T-helper 17 cell (primary cell): Measurements from ENCODE around the gene QPCT. TPM values are rescaled to one million over a fixed set of nuclear protein-coding genes. Genes with fewer than 3 reads are reported as not detected.

Experiments used
- ATAC-seq: fragments of 150-1000 bp; cut with Tn5 transposase; 2 replicates; pipeline ENCODE4 v1.10.0; 2021; ENCODE audit warnings: mild to moderate bottlenecking, moderate library complexity
- DNase-seq, 3 donors: peaks; one replicate each; pipeline versions ENCODE4 v3.0.0 to v3.0.0-alpha.2; 2020 to 2021
- H3K9me3 ChIP-seq: one replicate; pipeline ENCODE4 v1.7.0; 2013; ENCODE audit warnings: low read length, mild to moderate bottlenecking; ENCODE audit not compliant: control insufficient read depth, poor library complexity, severe bottlenecking
- H3K27ac Mint-ChIP-seq: one replicate; pipeline ENCODE4 v1.8.0; 2022; ENCODE audit warnings: mild to moderate bottlenecking, moderate library complexity, mixed read lengths
- H3K27me3 Mint-ChIP-seq: one replicate; pipeline ENCODE4 v1.8.0; 2022; ENCODE audit warnings: mixed read lengths
- H3K36me3 Mint-ChIP-seq: one replicate; pipeline ENCODE4 v1.8.0; 2022; ENCODE audit warnings: low read depth, mixed read lengths
- H3K4me1 Mint-ChIP-seq: one replicate; pipeline ENCODE4 v1.8.0; 2022; ENCODE audit warnings: mild to moderate bottlenecking, mixed read lengths
- H3K4me3 Mint-ChIP-seq: one replicate; pipeline ENCODE4 v1.8.0; 2022; ENCODE audit warnings: mild to moderate bottlenecking, moderate library complexity, mixed read lengths
- total RNA-seq, 4 donors: library from RNA in 2 of 4; stranded (reverse) in 2 of 4; gene quantifications; one replicate each; pipeline ENCODE4 v1.2.3 and lab custom pipeline; 2022 to 2026

Gene QPCT
- total RNA-seq, 2 donors from 2014 or later: 0.78 to 1.0 TPM

DNA sequence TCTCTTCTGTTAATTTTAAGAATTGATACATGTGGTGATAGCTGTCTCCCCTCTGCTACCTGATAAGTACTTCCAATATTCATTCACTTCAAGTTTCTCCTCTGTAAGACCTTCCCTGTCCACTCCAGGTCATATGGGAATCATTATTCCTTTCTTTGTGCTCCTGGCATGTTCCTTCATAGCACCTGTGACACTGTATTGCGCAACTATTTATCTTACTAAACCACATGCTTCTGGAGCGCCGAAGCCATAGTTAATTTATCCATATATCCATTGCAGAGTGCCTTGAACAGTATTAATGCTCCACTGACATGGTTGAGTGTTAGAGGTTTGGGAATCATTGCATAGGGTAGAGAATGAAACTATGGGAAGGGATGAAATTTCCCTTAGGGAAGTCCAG, 11.9 kb upstream of the QPCT start:
- H3K9me3 ChIP-seq: no peaks in the 10 kb centered on the region
- Mint-ChIP-seq H3K27ac (no peak overlapping the region), H3K4me3 (no peak overlapping the region), H3K4me1 (no peaks in the 10 kb centered on the region), H3K36me3 (no peaks in the 10 kb centered on the region), H3K27me3 (peaks cover 14% of the 10 kb centered on the region)
- DNase-seq (no peak), ATAC-seq (no peak)

DNA sequence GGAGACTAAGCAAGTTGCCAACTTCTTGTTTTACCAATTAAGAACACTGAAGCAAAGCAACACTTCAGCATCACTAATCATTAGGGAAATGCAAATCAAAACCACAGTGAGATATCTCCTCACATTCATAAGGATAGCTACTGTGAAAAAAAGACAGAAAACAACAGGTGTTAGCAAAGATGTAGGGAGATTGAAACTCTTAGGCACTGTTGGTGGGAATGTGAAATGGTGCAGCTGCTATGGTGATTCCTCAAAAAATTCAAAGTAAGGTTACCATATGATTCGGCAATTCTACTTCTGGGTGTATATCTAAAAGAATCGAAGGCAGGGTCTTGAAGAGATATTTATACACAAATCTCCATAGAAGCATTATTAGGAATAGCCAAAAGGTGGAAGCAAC, 11.2 kb upstream of the QPCT start:
- Mint-ChIP-seq H3K27me3 (peaks cover 15% of the 10 kb centered on the region), H3K4me3 (no peak overlapping the region), H3K36me3 (no peaks in the 10 kb centered on the region), H3K27ac (no peak overlapping the region), H3K4me1 (no peaks in the 10 kb centered on the region)
- H3K9me3 ChIP-seq: no peaks in the 10 kb centered on the region
- ATAC-seq (no peak), DNase-seq (no peak)

DNA sequence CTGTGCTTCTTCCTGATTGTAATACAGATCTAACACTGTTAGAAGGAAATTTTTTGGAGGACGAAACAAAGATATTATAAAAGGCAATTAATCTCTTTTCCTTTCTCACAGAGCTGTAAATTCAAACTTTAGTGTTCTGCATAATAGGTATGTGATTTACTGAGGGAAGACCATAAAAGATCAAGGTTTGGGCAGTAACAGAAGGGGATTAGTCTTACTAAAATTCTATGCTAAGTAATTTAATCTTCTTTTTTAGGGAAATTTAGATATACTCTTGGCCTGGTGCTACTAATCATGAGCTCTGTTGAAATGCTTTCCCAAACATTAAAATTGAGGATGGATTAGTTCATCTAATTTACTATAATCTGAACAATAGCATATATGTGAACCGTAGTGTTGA, 8.8 kb upstream of the QPCT start:
- H3K27ac Mint-ChIP-seq: no peak overlapping the region
- H3K4me1 Mint-ChIP-seq: no peaks in the 10 kb centered on the region
- ATAC-seq: no peak
- DNase-seq: no peak
- peaks cover 15% of the 10 kb centered on the region for H3K27me3 Mint-ChIP-seq
- no peak overlapping the region for H3K4me3 Mint-ChIP-seq
- H3K36me3 Mint-ChIP-seq: no peaks in the 10 kb centered on the region
- H3K9me3 ChIP-seq: no peaks in the 10 kb centered on the region

DNA sequence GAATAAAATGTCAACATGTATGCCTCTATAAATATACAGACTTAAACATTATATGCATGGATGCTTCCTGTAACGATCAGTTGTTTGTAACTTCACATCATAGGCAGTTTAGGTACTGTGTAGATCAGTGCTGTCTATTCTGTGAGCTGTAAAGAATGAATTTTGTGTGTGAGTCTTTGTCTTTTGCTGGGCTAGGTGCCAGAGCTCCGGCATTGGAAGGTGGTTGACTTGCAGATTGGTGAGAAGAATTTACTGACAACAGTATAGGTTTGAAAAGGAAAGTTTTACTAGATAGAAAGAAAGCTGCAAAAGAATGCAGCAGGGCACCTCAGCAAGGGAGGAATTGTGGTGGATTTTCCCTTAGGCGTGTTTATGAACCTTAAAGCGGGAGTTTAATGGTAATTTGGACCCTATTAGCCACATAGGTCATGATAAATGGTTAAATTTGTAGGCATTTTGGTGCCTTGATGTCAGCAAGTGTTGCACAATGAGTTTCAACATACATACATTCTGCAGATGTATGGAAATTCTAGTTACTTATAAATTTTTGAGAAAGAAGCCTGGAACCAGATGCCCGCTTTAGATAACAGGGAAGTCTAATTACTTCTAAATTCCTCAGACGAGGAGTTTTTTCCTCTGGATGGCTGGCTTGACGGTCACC, 6.7 kb upstream of the QPCT start:
- DNase-seq: no peak
- H3K9me3 ChIP-seq: no peaks in the 10 kb centered on the region
- no peak overlapping the region for H3K27ac Mint-ChIP-seq
- no peaks in the 10 kb centered on the region for H3K36me3 Mint-ChIP-seq
- peaks cover 15% of the 10 kb centered on the region for H3K27me3 Mint-ChIP-seq
- no peaks in the 10 kb centered on the region for H3K4me1 Mint-ChIP-seq
- ATAC-seq: no peak
- H3K4me3 Mint-ChIP-seq: no peak overlapping the region

DNA sequence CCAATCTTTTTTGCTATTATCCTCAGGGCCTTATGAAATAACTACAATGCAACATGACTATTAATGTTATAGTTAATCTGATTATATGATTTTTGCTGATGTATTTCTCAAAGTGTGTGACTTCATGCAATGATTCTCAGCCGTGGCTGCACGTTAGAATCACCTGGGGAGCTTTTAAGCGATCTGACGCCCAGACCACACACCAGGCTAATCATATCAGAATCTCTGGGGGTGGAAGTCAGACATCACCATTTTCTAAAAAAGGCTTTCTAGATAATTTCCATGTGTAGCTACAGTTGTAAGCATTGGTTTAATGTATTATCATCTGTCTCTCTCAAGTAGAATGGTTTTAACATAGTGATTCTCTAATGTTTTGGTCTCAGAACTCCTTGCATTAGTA, 5.5 kb upstream of the QPCT start:
- Mint-ChIP-seq H3K36me3 (no peaks in the 10 kb centered on the region), H3K27ac (no peak overlapping the region), H3K4me3 (no peak overlapping the region), H3K27me3 (peaks cover 5% of the 10 kb centered on the region), H3K4me1 (peaks cover 3% of the 10 kb centered on the region)
- no peak for DNase-seq
- ATAC-seq: no peak
- no peaks in the 10 kb centered on the region for H3K9me3 ChIP-seq

DNA sequence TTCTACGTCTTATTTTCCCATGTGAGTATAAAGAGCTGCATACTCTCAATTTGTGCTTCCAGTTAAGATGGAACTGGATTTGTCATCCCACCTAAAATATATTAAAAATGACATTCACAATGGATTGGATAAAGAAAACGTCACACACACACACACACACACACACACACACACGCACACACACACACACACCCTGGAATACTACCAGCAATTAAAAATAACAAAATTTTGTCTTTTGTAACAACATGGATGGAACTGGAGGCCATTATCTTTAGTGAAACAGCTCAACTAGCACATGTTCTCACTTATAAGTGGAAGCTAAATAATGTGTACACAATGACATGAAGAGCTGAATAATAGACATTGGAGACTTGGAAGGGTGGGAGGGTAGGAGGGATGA, 3.8 kb upstream of the QPCT start:
- Mint-ChIP-seq H3K27me3 (peaks cover 5% of the 10 kb centered on the region), H3K4me1 (peaks cover 15% of the 10 kb centered on the region), H3K27ac (no peak overlapping the region), H3K4me3 (no peak overlapping the region), H3K36me3 (no peaks in the 10 kb centered on the region)
- ATAC-seq: no peak
- DNase-seq: no peak
- H3K9me3 ChIP-seq: no peaks in the 10 kb centered on the region

DNA sequence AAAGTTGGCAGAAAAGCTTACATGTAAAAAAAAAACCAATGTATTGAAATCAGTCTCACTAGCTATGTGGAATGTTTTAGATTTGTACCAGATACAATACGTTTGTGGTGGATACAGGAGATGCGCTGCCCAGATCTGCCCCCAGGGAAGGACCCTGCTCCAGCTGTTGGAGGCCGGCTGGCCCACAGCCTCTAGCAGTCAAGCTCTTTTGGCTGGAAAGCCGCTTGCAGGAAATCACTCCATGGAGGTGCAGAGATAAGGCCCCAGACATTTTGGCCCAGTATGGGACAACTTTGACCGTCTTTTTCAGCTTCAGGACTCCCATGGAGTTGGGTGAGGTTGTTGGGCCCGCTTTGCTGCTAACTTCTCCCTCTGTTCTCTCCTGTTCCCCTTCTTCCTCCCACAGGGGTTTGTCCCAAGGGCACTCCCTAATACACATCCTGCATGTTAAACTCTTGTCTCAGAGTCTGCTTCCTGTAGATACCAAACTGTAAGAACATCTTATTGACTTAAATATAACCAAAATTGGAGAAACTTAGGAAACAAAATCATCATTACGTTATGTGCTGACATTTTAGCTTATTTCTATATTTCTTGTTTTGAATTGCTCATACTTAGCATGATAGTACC, 1.7 kb upstream of the QPCT start:
- no peak overlapping the region for H3K4me3 Mint-ChIP-seq
- peaks cover 4% of the 10 kb centered on the region for H3K27me3 Mint-ChIP-seq
- DNase-seq (no peak), ATAC-seq (no peak)
- H3K9me3 ChIP-seq: no peaks in the 10 kb centered on the region
- H3K4me1 Mint-ChIP-seq: peaks cover 15% of the 10 kb centered on the region
- no peak overlapping the region for H3K27ac Mint-ChIP-seq
- H3K36me3 Mint-ChIP-seq: no peaks in the 10 kb centered on the region

DNA sequence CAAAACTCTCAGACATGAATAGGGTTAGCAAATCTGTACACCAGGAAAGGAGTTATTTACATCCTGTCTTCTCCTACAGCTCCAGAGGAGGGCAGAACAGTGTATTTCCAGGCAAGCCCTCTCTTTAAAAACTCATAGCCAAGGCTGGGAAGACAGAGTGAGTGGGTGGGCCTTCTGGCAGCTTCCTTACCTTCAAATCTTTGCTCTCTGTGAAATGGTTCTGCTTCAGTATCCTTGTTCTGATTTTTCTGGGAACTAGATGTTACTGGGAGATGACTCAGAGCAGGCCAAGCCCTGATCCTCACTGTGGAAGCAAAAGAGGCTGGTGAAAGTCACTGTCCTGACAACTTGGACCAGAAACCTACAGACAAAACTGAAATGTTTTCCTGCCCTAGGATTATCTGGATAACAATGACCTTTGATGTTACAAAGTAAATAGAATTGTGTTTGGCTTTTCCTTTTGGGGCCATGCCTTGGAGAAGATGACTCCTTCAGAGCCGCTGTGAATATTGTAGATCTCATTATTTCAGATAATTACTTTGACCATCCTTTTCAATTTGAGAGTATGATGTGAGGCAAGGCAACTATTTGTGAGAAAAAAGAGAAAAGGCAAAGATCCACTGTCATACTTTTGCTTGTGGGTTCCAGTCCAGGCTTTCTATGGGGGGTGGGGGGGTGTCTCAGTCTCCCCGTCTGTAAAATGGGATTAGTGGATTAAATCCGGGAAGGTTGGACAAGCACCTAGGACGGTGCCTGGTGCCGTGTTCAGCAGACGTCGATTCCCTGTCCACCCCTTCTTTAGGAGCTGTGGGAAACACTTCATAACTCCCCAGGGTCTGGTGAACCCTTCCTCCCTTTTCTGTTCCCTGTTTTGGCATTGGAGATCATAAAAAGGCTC, 644 bp upstream of the QPCT start:
- DNase-seq: no peak
- Mint-ChIP-seq H3K27ac (peak overlapping the region; percentile 68), H3K4me3 (peak overlapping the region; percentile 91), H3K36me3 (no peaks in the 10 kb centered on the region), H3K27me3 (peaks cover 7% of the 10 kb centered on the region), H3K4me1 (peaks cover 16% of the 10 kb centered on the region)
- no peaks in the 10 kb centered on the region for H3K9me3 ChIP-seq
- ATAC-seq: no peak

DNA sequence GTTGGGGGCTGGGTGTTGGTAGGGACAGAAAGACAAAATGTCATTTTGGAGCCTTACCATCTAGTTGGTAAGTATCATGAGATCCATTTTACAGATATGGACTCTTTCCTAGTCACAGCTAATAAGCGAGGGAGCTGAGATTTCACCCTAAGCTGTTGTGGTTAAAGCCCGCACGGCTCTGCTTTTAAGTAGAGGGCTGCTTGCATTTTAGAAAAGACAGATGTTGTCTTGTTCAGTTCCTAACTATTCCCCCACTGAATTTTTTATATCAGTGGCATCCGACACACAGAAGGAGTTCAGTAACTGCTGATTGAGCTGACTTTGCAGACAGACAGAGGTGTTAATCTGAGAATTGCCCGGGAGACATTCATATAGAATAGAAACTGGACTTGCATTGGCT, 3.7 kb downstream of the QPCT start:
- peaks cover 2% of the 10 kb centered on the region for H3K36me3 Mint-ChIP-seq
- ATAC-seq (no peak), DNase-seq (no peak)
- no peak overlapping the region for H3K4me3 Mint-ChIP-seq
- peaks cover 14% of the 10 kb centered on the region for H3K4me1 Mint-ChIP-seq
- H3K27ac Mint-ChIP-seq: no peak overlapping the region
- H3K27me3 Mint-ChIP-seq: peaks cover 19% of the 10 kb centered on the region
- no peaks in the 10 kb centered on the region for H3K9me3 ChIP-seq

DNA sequence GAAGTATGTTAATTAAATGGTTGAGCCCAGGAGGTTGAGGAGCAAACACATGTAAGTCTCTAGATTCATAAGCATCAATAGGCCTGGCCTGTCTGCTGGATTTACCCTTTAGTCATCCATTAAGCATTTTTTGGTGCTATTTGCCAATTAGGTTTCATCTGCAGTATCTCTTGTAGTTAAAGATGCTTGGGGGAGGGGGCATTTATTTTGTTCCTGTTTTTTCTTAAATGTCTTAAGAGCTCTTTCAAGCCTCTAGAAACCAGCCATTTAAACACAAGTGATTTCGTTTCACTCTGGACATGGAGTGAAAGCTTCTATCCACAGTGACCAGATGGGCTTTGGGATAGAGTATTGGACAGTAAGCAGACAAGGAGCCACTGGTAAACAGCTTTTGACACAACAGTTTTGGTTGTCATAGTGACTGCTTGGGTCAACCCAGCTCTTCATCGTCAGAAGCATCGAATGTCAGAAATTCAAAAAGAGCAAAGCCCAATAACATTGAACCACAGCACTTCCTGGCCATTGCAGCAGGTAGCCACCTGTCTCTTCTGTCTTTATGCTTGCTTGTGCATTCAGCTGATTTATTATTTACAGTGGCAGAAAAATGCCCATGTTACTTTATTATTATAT, 4.9 kb downstream of the QPCT start:
- ATAC-seq (no peak), DNase-seq (no peak)
- Mint-ChIP-seq H3K27ac (no peak overlapping the region), H3K36me3 (peaks cover 2% of the 10 kb centered on the region), H3K4me1 (peaks cover 9% of the 10 kb centered on the region), H3K27me3 (peaks cover 28% of the 10 kb centered on the region), H3K4me3 (no peak overlapping the region)
- no peaks in the 10 kb centered on the region for H3K9me3 ChIP-seq

DNA sequence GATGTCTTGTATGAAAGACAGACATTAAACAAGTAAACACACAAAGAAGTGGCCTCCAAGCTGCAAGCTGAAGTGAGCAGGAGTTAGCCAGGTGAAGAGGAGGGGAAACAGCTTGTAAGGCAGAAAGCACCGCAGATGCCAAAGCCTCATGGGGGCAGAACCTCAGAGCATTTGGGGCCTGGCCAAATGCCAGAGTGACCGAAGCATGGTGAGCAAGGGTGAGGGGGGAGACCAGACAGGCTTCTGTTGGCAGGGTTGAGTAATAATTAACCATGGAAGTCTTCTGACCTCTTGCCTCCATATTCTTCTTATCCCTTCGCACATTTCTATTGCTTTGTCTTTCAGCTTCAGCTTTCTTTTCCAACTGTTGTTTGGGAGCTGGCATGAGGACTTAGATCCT, 5.6 kb downstream of the QPCT start:
- DNase-seq (no peak), ATAC-seq (no peak)
- H3K4me3 Mint-ChIP-seq: no peak overlapping the region
- H3K9me3 ChIP-seq: no peaks in the 10 kb centered on the region
- peaks cover 5% of the 10 kb centered on the region for H3K4me1 Mint-ChIP-seq
- no peak overlapping the region for H3K27ac Mint-ChIP-seq
- H3K27me3 Mint-ChIP-seq: peaks cover 32% of the 10 kb centered on the region
- H3K36me3 Mint-ChIP-seq: peaks cover 2% of the 10 kb centered on the region

DNA sequence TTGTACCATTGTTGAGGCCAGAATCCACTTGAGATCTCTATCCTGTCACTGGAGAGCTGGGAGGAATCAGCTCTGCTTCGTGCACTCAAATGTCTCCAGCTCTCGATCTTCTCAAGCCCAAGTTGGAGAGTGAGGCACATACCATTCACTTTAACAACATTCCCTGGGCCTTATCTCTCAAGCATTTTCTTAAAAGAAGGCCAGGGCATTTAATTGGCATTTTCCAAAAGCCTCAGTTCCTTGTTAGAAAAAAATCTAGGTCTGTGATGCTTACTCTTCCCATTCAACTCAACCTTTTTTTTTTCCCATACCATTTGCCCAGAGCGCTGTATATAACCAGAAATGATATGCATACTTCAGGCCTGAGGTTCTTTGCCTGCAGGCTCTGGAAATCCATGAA, 10.1 kb downstream of the QPCT start:
- Mint-ChIP-seq H3K4me1 (no peaks in the 10 kb centered on the region), H3K36me3 (peaks cover 2% of the 10 kb centered on the region), H3K4me3 (no peak overlapping the region), H3K27me3 (peaks cover 43% of the 10 kb centered on the region), H3K27ac (no peak overlapping the region)
- ATAC-seq: no peak
- no peaks in the 10 kb centered on the region for H3K9me3 ChIP-seq
- DNase-seq: no peak

DNA sequence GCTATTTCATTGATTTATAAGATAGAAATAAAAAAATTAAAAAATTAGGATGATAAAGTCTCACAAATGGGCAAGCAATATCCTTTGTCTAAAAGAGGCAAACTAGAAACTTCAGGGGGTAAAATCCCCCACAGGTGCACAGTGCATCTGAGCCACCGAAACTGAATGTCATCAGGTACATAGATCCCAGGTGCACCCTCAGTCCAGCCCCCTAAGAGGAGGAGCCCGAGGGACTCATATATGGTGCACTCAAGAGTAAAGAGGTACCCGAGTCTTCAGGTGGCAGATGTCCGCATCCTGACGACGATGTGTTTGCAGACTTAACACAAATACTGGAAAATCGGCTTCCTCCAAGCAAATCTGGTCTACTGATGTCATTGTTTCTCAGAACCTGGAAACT, 11.3 kb downstream of the QPCT start:
- H3K4me3 Mint-ChIP-seq: no peak overlapping the region
- no peaks in the 10 kb centered on the region for H3K36me3 Mint-ChIP-seq
- ATAC-seq: no peak
- no peaks in the 10 kb centered on the region for H3K9me3 ChIP-seq
- DNase-seq: no peak
- peaks cover 48% of the 10 kb centered on the region for H3K27me3 Mint-ChIP-seq
- H3K4me1 Mint-ChIP-seq: no peaks in the 10 kb centered on the region
- H3K27ac Mint-ChIP-seq: no peak overlapping the region
